H1 (cell line): ENCODE measurements around the gene USP10. TPM values are rescaled to one million over a fixed set of nuclear protein-coding genes. Genes with fewer than 3 reads are reported as not detected.

Experiments
- CTCF ChIA-PET: fragments of 300-600 bp; sonication (Branson Sonifier 250); formaldehyde crosslinking; loops from one replicate; lab custom pipeline; 2021; ENCODE audit not compliant: partially characterized antibody; lab: Charles Lee
- POLR2A ChIA-PET: fragments of 300-600 bp; sonication (Branson Sonifier 250); formaldehyde crosslinking; loops from one replicate; lab custom pipeline; 2021; ENCODE audit warnings: inconsistent platforms; ENCODE audit not compliant: partially characterized antibody; lab: Charles Lee
- DNase-seq, 2 experiments: peaks; one replicate each; pipeline versions ENCODE4 v3.0.0 to v3.0.0-alpha.2; 2010 to 2022; ENCODE audit warnings: low spot score in 2 of 2, low read depth in 1 of 2, mixed read lengths in 1 of 2
- FAIRE-seq: peaks from 2 replicates; lab custom pipeline; 2011; peaks lifted over from hg19 to GRCh38; lab: Jason Lieb, UNC
- H2AFZ ChIP-seq: 2 replicates; pipeline ENCODE4 v1.8.1; 2012; ENCODE audit warnings: low read length, inconsistent platforms
- H2AK5ac ChIP-seq: 2 replicates; pipeline ENCODE4 v1.6.1; 2013; ENCODE audit warnings: low read depth, low read length
- H2BK120ac ChIP-seq: replicated peaks from 2 replicates; pipeline ENCODE3; 2013; ENCODE audit warnings: low read depth, low read length, inconsistent platforms
- H2BK12ac ChIP-seq: 2 replicates; pipeline ENCODE4 v1.6.1; 2013; ENCODE audit warnings: low read depth, low read length
- H2BK15ac ChIP-seq: 2 replicates; pipeline ENCODE4 v1.6.1; 2013; ENCODE audit warnings: low read length
- H2BK20ac ChIP-seq: 2 replicates; pipeline ENCODE4 v1.6.1; 2013; ENCODE audit warnings: low read length
- H2BK5ac ChIP-seq: 2 replicates; pipeline ENCODE4 v1.6.1; 2013; ENCODE audit warnings: low read depth, low read length
- H3K14ac ChIP-seq: 2 replicates; pipeline ENCODE4 v1.6.1; 2013; ENCODE audit warnings: inconsistent platforms; ENCODE audit not compliant: insufficient read length
- H3K18ac ChIP-seq: 2 replicates; pipeline ENCODE4 v1.6.1; 2013; ENCODE audit warnings: low read length; ENCODE audit errors: extremely low read depth
- H3K23ac ChIP-seq: 2 replicates; pipeline ENCODE4 v1.6.1; 2013; ENCODE audit warnings: inconsistent platforms; ENCODE audit not compliant: insufficient read length
- H3K23me2 ChIP-seq: 2 replicates; pipeline ENCODE4 v1.6.1; 2013; ENCODE audit warnings: low read depth, low read length
- H3K27ac ChIP-seq: 2 replicates; pipeline ENCODE4 v1.6.1; 2011; ENCODE audit warnings: low read depth, low read length, inconsistent platforms
- H3K27me3 ChIP-seq, 4 experiments: replicated peaks in 1 of 4; 1 replicate in 1 of 4; 2 replicates in 3 of 4; pipeline versions ENCODE4 v1.6.1 to v1.8.1; 2011 to 2013; ENCODE audit warnings: low read length in 3 of 4, mild to moderate bottlenecking in 3 of 4, inconsistent platforms in 2 of 4, mixed read lengths in 2 of 4, moderate library complexity in 1 of 4; ENCODE audit not compliant: control insufficient read depth in 3 of 4, insufficient read depth in 3 of 4; ENCODE audit errors: extremely low read depth in 1 of 4
- H3K36me3 ChIP-seq, 4 experiments: 2 replicates each; pipeline versions ENCODE4 v1.6.1 to v1.8.1; 2011 to 2013; ENCODE audit warnings: mild to moderate bottlenecking in 4 of 4, low read length in 3 of 4, moderate library complexity in 2 of 4, control low read depth in 1 of 4, inconsistent platforms in 1 of 4; ENCODE audit not compliant: insufficient read depth in 4 of 4, control insufficient read depth in 2 of 4
- H3K4ac ChIP-seq: replicated peaks from 2 replicates; pipeline ENCODE3; 2013; ENCODE audit warnings: low read length, low read depth, mixed read lengths, inconsistent platforms; ENCODE audit not compliant: insufficient read length
- H3K4me1 ChIP-seq, 4 experiments: replicated peaks in 1 of 4; 1 replicate in 1 of 4; 2 replicates in 3 of 4; pipeline versions ENCODE4 v1.6.1 to v1.8.1; 2011 to 2013; ENCODE audit warnings: low read length in 3 of 4, inconsistent platforms in 2 of 4, mixed read lengths in 1 of 4; ENCODE audit not compliant: insufficient read depth in 4 of 4, control insufficient read depth in 3 of 4
- H3K4me2 ChIP-seq, 2 experiments: 2 replicates each; pipeline versions ENCODE4 v1.6.1 to v1.8.1; 2011 to 2013; ENCODE audit warnings: low read depth in 2 of 2, low read length in 2 of 2, control low read depth in 1 of 2, inconsistent platforms in 1 of 2, mild to moderate bottlenecking in 1 of 2; ENCODE audit not compliant: insufficient read depth in 1 of 2
- H3K4me3 ChIP-seq, 4 experiments: fragments of 200-600, 300-600 bp in 1 of 4; sonication (generic), shearing (Covaris generic), sonication (Bioruptor Twin) in 1 of 4; 2 replicates each; pipeline versions ENCODE4 v1.5.1 to v1.8.1; 2011 to 2016; ENCODE audit warnings: low read length in 4 of 4, low read depth in 3 of 4, control low read depth in 2 of 4, inconsistent platforms in 2 of 4, mild to moderate bottlenecking in 2 of 4, mixed read lengths in 1 of 4, moderate library complexity in 1 of 4; ENCODE audit not compliant: insufficient read depth in 2 of 4; ENCODE audit errors: extremely low read depth in 1 of 4
- H3K56ac ChIP-seq: replicated peaks from 2 replicates; pipeline ENCODE3; 2013; ENCODE audit warnings: low read depth, mild to moderate bottlenecking, mixed read lengths, low read length, inconsistent platforms; ENCODE audit not compliant: insufficient read length
- H3K79me1 ChIP-seq: 2 replicates; pipeline ENCODE4 v1.6.1; 2013; ENCODE audit warnings: low read depth, low read length, control low read depth
- H3K79me2 ChIP-seq, 2 experiments: 2 replicates each; pipeline versions ENCODE4 v1.6.1 to v1.8.1; 2012 to 2013; ENCODE audit warnings: low read length in 2 of 2, mild to moderate bottlenecking in 2 of 2, inconsistent platforms in 1 of 2; ENCODE audit not compliant: insufficient read depth in 2 of 2, control insufficient read depth in 1 of 2
- H3K9ac ChIP-seq, 4 experiments: replicated peaks in 1 of 4; 1 replicate in 1 of 4; 2 replicates in 3 of 4; pipeline versions ENCODE4 v1.6.1 to v1.8.1; 2011 to 2013; ENCODE audit warnings: low read depth in 3 of 4, low read length in 3 of 4, control low read depth in 2 of 4, mild to moderate bottlenecking in 2 of 4, moderate library complexity in 2 of 4, inconsistent platforms in 1 of 4; ENCODE audit errors: extremely low read depth in 1 of 4
- H3K9me3 ChIP-seq, 2 experiments: 2 replicates each; pipeline versions ENCODE4 v1.6.1 to v1.8.1; 2012 to 2013; ENCODE audit warnings: mild to moderate bottlenecking in 2 of 2, moderate library complexity in 2 of 2, control low read depth in 1 of 2, inconsistent platforms in 1 of 2, low read depth in 1 of 2, low read length in 1 of 2, mixed read lengths in 1 of 2; ENCODE audit not compliant: insufficient read depth in 2 of 2
- H4K20me1 ChIP-seq, 2 experiments: replicated peaks in 1 of 2; 2 replicates each; pipeline versions ENCODE3 to v1.8.1; 2011 to 2013; ENCODE audit warnings: inconsistent platforms in 2 of 2, low read length in 2 of 2, mild to moderate bottlenecking in 1 of 2; ENCODE audit not compliant: insufficient read depth in 2 of 2, control insufficient read depth in 1 of 2
- H4K5ac ChIP-seq: 2 replicates; pipeline ENCODE4 v1.6.1; 2013; ENCODE audit warnings: low read length, low read depth, mixed read lengths, inconsistent platforms; ENCODE audit not compliant: insufficient read length
- H4K8ac ChIP-seq: 2 replicates; pipeline ENCODE4 v1.8.0; 2013; ENCODE audit warnings: mild to moderate bottlenecking, moderate library complexity, low read length, inconsistent platforms; ENCODE audit not compliant: insufficient read depth; ENCODE audit errors: extremely low read depth
- H4K91ac ChIP-seq: replicated peaks from 2 replicates; pipeline ENCODE3; 2013; ENCODE audit warnings: low read length, mixed read lengths, inconsistent platforms; ENCODE audit not compliant: insufficient read length
- JUN ChIP-seq: IDR thresholded peaks from 2 replicates; pipeline ENCODE4 v1.6.1; 2011; ENCODE audit warnings: low read depth, mild to moderate bottlenecking, improper control_type of control experiment, low read length
- WGBS, 2 experiments: shearing (Covaris generic) in 1 of 2; methylation state at CpG; one replicate each; pipeline versions ENCODE4 v1.1.6 to v1.1.7; 2013 to 2015; ENCODE audit warnings: low lambda C conversion rate in 2 of 2, mixed read lengths in 2 of 2, inconsistent platforms in 1 of 2, low coverage in 1 of 2, missing lambda C conversion rate in 1 of 2; ENCODE audit not compliant: insufficient replicate concordance in 2 of 2, insufficient coverage in 1 of 2, insufficient read length in 1 of 2; ENCODE audit errors: extremely low coverage in 1 of 2, missing lambda C conversion rate in 1 of 2; 5-methylcytosine and 5-hydroxymethylcytosine counted together
- polyA plus RNA-seq, 7 experiments: library from polyadenylated mRNA; depleted of rRNA in 3 of 7; stranded (reverse) in 5 of 7; unstranded in 2 of 7; fragments of >200 nt in 5 of 7; fragments of 200-250 nt in 2 of 7; gene quantifications; 1 replicate in 5 of 7; 2 replicates in 1 of 7; 4 replicates in 1 of 7; pipeline versions ENCODE4 v1.2.1 to v1.2.3, GENCODE V29; 2011 to 2013; ENCODE audit warnings: missing spikeins in 2 of 7, mixed read lengths in 2 of 7
- total RNA-seq: library from RNA; stranded (reverse); fragmentation: NEBNext Ultra II Directional; extraction: Animal tissue kit (Norgen Biotek cat#: 25700); gene quantifications from 2 replicates; pipeline ENCODE4 v1.2.1, GENCODE V29; 2021
- TF ChIP-seq, protein P1 (sequence below): IDR thresholded peaks from 2 replicates; pipeline ENCODE4 v1.6.1; 2012; ENCODE audit warnings: inconsistent platforms

USP10 gene
- total and polyA plus RNA-seq, 2 of the 8 experiments (the other 6 are each of a cell fraction or from before 2014, with no cell fraction given): 171 to 195 TPM

DNA sequence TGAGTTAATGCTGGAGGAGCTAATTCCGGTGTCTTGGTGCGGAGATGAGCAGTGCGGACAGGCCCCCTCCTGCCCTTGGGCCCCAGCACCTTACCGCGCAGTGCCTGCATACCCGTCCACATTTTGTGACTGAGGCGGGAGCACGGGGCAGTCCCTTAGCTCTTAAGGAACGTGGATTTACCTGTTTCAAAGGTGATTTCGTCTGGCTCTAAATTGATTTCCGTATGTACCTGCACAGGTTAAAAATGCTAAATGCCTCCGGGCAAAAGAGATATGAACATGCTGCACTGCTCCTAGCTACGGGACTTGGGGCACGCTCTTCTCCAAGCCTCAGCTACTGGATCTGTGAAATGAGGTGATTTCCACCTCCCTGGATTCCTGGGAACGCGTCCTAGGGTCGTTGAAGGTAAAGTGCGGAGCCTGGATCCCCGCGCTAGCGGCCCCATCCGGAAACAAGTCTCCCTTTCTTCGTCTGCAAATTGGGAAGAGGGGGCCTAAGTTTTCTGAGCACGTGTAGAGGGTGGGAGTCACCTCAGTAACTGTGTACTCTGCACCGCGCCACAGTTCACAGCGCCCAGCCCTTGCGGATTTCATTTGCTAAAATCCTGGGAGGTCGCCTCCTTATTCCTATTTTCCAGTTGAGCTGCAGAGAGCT, 119.3 kb downstream of the USP10 start:
- H2BK12ac ChIP-seq: peak overlapping the region; percentile 97; the same call in 1 of the 2 replicates

More for the DNA sequence above, 119.3 kb downstream of the USP10 start:
- no peaks in the 10 kb centered on the region for H3K36me3 ChIP-seq
- no peak overlapping the region for H3K23ac ChIP-seq
- H3K27me3 ChIP-seq: peaks cover 5 to 28% (median 21%) of the 10 kb centered on the region in 4 experiments
- 42% methylated on average over 29 of the region's 29 CpGs; no CpG with 5 or more reads in 1 of the 2 experiments for WGBS, 2 experiments
- H2BK20ac ChIP-seq: no peak overlapping the region
- peaks cover 0 to 6% (median 3%) of the 10 kb centered on the region in 4 experiments; a peak in 6 of 7 replicates for H3K4me1 ChIP-seq
- H3K79me2 ChIP-seq: no peaks in the 10 kb centered on the region
- H2AK5ac ChIP-seq: no peak overlapping the region
- H3K14ac ChIP-seq: no peak overlapping the region
- H3K4ac ChIP-seq: no peak overlapping the region
- H3K79me1 ChIP-seq: no peaks in the 10 kb centered on the region
- TF ChIP-seq JUN: no peak
- TF ChIP-seq, protein P1, sequence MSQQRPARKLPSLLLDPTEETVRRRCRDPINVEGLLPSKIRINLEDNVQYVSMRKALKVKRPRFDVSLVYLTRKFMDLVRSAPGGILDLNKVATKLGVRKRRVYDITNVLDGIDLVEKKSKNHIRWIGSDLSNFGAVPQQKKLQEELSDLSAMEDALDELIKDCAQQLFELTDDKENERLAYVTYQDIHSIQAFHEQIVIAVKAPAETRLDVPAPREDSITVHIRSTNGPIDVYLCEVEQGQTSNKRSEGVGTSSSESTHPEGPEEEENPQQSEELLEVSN: 0 out of 2 replicates have a peak, but pooled peaks have one; percentile 20
- peak overlapping the region; percentile 46; the same call in 1 of the 2 replicates for H2BK15ac ChIP-seq
- peaks cover 5% of the 10 kb centered on the region; the same call in 1 of the 2 replicates for H3K23me2 ChIP-seq
- FAIRE-seq: no peak
- no peak overlapping the region for H2BK120ac ChIP-seq
- H3K4me2 ChIP-seq: peak overlapping the region; percentile 65 to 92
- ChIA-PET CTCF (interaction anchor here (0.5 to 2.2 kb wide), 12 partner anchors 8 to 203 kb away, joined by 3 to 8 read pairs (median 4); no protein-coding TSS in a partner anchor), POLR2A (interaction anchor here (0.8 to 3.8 kb wide), 9 partner anchors 10 to 39 kb away, joined by 3 to 13 read pairs (median 4); no protein-coding TSS in a partner anchor)
- no peak overlapping the region for H4K91ac ChIP-seq
- H3K56ac ChIP-seq: no peak overlapping the region
- no peaks in the 10 kb centered on the region for H4K20me1 ChIP-seq
- peak overlapping the region; percentile 39; the same call in 1 of the 2 replicates for H4K8ac ChIP-seq
- H2BK5ac ChIP-seq: no peak overlapping the region
- peak overlapping the region; percentile 47 for H2AFZ ChIP-seq
- H4K5ac ChIP-seq: no peak overlapping the region
- H3K18ac ChIP-seq: peak overlapping the region; percentile 62
- H3K9ac ChIP-seq: no peak overlapping the region
- no peak for DNase-seq
- H3K9me3 ChIP-seq: no peaks in the 10 kb centered on the region
- no peak overlapping the region for H3K27ac ChIP-seq
- H3K4me3 ChIP-seq: peak overlapping the region; percentile 14 to 67 (median 61); a peak in 7 of 8 replicates
